Measurements from ENCODE around the gene HMGN4. TPM values are rescaled to one million over a fixed set of nuclear protein-coding genes. Genes with fewer than 3 reads are reported as not detected.

The HMGN4 gene
- total and polyA plus RNA-seq, 9 of the 15 experiments (the other 6 are each of a cell fraction or from before 2014, with no cell fraction given), result 35.4 to 134 (median 94.1) TPM

DNA sequence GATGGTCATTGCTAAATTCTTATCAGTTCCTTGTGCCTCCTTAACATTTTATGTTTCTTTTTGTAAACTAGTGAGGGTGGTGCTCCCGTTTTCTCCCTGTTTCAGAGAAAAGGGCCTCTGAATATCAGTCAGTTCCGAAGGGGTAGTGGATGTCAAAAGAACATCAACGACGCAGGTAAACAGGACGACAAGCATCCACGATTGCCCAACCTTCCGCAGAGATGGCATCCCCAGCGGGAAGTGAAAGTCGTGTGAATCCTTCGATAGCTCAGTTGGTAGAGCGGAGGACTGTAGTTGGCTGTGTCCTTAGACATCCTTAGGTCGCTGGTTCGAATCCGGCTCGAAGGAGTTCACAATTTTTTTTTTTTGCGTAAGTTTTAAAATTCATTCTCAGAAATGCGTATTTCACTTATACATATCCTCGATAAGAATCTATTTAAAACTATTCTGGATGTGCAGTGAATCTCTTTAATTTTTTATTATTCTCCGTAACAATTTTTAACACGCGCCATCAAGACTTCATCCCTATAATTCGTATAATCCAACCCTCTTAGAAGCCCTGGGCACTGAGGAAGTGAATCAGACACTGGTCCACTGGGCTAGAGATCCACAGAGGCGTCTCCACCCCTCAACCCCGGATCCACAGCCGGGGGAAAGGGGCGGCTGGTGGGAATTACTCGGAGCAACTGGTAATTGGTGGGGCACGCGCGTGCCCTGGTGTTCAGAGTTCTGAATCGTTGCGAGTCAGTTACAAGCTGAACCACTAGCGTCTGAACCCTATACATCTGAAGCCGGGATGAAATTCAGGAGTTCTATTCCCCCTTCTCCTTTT, 30.7 kb downstream of the HMGN4 start (continued):
- TF ChIP-seq CHD7 (IDR thresholded peaks at IDR 0.05; ENCODE audit: low read depth, low read length) (no peak), CBX2 (IDR thresholded peaks at IDR 0.05; ENCODE audit: insufficient read depth, low read length, poor library complexity, severe bottlenecking) (no peak), ZFP30 (CRISPR knock-in tag; IDR thresholded peaks at IDR 0.05; ENCODE audit: borderline replicate concordance) (no peak), TEAD2 (tag; IDR thresholded peaks at IDR 0.05) (no peak), FOS (IDR thresholded peaks at IDR 0.05; ENCODE audit: extremely low read depth, insufficient read length) (peak; percentile 15), HDAC1 (IDR thresholded peaks at IDR 0.05) (peak; percentile 53 to 99), ZNF778 (CRISPR knock-in tag; IDR thresholded peaks at IDR 0.05) (no peak), TEAD1 (CRISPR knock-in tag; IDR thresholded peaks at IDR 0.05) (peak in 1 of 2 experiments; percentile 35; a peak in 2 of 4 replicates)
- TF ChIP-seq, protein P1, sequence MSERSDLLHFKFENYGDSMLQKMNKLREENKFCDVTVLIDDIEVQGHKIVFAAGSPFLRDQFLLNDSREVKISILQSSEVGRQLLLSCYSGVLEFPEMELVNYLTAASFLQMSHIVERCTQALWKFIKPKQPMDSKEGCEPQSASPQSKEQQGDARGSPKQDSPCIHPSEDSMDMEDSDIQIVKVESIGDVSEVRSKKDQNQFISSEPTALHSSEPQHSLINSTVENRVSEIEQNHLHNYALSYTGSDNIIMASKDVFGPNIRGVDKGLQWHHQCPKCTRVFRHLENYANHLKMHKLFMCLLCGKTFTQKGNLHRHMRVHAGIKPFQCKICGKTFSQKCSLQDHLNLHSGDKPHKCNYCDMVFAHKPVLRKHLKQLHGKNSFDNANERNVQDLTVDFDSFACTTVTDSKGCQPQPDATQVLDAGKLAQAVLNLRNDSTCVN (CRISPR knock-in tag; IDR thresholded peaks at IDR 0.05), result peak; percentile 71; the same call in 1 of the 2 replicates
- TF ChIP-seq, protein P2, sequence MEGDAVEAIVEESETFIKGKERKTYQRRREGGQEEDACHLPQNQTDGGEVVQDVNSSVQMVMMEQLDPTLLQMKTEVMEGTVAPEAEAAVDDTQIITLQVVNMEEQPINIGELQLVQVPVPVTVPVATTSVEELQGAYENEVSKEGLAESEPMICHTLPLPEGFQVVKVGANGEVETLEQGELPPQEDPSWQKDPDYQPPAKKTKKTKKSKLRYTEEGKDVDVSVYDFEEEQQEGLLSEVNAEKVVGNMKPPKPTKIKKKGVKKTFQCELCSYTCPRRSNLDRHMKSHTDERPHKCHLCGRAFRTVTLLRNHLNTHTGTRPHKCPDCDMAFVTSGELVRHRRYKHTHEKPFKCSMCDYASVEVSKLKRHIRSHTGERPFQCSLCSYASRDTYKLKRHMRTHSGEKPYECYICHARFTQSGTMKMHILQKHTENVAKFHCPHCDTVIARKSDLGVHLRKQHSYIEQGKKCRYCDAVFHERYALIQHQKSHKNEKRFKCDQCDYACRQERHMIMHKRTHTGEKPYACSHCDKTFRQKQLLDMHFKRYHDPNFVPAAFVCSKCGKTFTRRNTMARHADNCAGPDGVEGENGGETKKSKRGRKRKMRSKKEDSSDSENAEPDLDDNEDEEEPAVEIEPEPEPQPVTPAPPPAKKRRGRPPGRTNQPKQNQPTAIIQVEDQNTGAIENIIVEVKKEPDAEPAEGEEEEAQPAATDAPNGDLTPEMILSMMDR (IDR thresholded peaks at IDR 0.05 in 2 of 3, conservative IDR thresholded peaks at IDR 0.05 in 1 of 3; ENCODE audit: insufficient read depth in 2 of 3, low read depth in 1 of 3, low read length in 3 of 3), result peak; percentile 80 to 83 (median 81)

All from K562 (cell line).